HG02884 (cell line): ENCODE data around the gene MBOAT7.
"Not testable (repeated sequence)": the region's sequence is repeated elsewhere in the genome, so short reads cannot be mapped to it uniquely, and the experiment has no call there.

Experiments
- ATAC-seq: cut with Tn5 transposase; IDR thresholded peaks from one replicate; pipeline ENCODE4 v1.9.1; 2021; ENCODE audit warnings: mild to moderate bottlenecking, moderate library complexity; ENCODE audit not compliant: unreplicated experiment

Gene MBOAT7

DNA sequence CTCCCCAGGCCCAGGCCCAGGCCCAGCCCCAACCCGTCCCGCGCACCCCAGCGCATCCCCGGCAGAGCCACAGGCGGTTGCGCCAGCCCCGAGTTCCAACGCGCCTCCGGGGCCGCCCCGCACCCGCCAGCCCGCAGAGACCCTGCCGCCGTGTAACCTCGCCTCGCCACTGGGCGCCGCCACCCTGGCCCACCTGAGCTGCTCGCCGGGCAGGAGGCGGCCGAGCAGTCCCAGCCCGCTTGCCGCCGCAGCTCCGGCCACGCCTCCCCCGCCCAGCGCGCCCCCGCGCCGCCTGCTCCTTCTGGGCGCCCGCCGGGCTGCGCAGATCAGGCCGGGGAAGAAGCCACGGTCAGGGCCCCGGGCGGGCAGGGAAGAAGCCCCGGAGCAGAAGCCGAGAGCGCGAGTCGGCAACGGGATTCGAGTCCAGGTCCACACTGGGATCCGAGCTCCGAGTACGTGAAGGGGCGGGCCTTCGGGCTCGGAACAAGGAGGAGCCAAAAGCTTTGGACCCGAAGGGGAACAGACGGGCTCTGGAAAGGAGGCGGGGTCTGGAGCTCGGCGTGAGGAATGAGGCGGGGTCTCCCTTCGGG, at the start of gene MBOAT7:
MBOAT7 (minus strand) TSS at position 436 of the 590 bp plus-strand sequence. CDS start 1,072 bp downstream, outside the sequence.
- peak; percentile 14 for ATAC-seq

DNA sequence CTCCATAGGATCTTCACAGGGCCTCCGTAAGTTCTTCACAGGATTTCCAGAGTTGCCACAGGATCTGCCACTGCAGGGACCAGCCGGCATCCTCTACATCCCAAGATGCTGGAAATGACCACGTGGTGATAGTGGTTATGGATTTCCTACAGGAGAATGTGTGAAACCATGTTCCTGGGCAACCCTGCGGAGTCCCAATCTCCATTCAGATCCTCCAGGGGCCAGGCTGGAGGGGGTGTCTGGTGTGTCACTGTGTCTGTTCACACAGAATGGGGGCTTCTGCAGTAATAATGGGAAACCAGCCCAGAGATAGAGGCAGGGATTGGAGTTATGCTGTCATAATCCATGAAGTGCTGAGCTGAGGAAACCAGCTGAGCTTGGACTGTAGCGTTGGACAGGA, 44.6 kb upstream of the MBOAT7 start:
- ATAC-seq = no peak

- ATAC-seq = no peak
Measured at GRCh38 chr19:54231077-54231931, 41.9 kb upstream of the MBOAT7 start.

DNA sequence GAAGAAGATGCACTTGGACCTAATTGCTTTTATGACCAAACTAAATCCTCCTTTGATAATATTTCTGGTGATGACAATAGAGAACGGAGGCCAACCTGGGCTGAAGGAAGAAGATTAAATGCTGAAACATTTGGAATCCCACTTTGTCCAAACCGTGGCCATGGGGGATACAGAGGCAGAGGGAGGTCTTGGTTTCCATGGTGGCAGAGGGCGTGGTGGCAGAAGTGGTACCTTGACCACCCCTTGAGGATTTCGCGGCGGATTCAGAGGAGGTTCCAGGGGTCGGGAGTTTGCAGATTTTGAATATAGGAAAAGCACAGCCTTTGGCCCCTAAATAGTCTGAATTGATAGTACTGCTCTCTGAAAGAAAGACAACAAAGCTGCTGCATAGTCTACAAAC, 40.7 kb upstream of the MBOAT7 start:
- ATAC-seq = no peak

GRCh38 chr19:54229146-54229545, 39.8 kb upstream of the MBOAT7 start:
- no peak for ATAC-seq

DNA sequence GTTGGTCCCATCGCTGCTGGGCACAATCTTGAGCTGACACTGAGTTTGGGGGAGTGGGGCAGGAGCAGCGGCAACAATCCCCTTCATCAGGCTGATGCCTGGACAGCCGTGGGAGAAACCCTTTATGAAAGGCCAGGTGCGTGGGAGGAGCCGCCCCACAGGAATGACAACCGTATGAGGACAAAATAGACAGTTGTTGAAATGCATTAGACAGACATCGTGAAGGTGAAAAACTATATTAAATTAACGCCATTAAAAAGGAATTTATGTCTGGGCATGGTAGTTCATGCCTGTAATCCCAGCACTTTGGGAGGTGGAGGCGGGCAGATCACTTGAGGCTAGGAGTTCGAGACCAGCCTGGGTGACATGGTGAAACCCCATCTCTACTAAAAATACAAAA, 35.2 kb upstream of the MBOAT7 start:
- not testable (repeated sequence) for ATAC-seq

DNA sequence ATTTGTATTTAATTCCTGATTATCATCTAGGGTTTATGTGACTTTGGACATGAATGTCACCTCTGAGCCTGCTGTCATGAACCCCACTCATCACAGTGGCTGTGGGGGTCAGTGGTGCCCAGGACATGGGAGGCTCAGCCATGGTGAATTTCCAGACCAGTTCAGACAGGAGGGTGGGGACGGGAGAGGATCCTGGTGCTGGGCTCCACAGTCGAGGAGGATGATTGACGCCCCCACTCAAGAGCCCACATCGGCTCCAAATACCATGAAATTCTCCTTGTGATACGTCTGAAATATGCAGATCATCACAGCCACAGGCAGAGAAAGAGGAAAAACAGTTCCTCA, 34.5 kb upstream of the MBOAT7 start:
- not testable (repeated sequence) for ATAC-seq

DNA sequence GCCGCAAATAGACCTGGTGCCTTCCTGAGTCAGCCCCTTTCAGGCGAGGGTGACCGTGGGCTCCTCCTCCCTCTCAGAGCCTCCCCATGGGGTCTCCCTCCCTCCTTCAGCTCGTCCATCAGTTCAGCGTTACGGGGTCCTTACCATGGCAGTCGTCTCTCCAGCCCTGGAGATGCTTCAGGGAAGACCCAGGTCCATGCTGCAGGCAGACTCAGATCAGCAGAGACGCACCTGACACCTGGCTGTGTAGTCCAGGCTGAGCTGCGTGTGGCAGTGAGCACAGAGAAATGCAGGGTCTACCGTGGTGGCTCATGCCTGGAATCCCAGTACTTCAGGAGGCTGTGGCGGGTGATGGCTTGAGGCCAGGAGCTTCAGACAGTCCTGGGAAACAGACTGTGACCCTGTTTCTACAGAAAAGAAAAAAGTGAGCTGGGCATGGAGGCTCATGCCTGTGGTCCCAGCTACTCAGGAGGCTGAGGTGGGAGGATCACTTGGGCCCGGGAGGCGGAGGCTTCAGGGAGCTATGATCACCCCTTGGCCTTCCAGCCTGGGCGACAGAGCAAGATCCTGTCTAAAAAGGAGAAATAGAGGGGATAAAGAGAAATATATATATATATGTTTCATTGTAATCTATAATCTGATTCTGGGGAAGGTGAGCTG, 34.0 kb upstream of the MBOAT7 start:
- not testable (repeated sequence) for ATAC-seq

- ATAC-seq = not testable (repeated sequence)
Measured at GRCh38 chr19:54222474-54223276, 33.3 kb upstream of the MBOAT7 start, which contains the start of gene LILRB3. LILRB3 (minus strand) TSS chr19:54223007; CDS start chr19:54222976, 31 bp downstream.

DNA sequence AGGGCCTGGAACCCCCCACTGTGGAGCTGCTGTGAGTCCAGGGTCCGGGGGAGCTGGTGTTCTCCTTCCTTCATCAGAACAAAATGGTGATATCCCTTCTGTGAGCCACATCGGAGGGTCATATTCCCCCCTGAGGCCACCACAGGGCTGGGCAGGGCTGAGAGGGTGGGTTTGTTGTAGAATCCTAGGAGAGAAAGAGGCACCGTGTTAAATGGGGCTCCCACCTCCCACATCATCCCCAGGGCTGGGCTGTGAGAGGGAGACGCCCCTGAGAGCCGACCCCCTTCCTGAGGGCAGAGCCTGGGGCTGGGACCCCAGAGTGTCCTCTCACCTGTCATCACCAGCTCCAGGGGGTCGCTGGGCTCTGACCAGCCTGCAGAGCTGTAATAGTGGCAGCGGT, 32.6 kb upstream of the MBOAT7 start:
- not testable (repeated sequence) for ATAC-seq

DNA sequence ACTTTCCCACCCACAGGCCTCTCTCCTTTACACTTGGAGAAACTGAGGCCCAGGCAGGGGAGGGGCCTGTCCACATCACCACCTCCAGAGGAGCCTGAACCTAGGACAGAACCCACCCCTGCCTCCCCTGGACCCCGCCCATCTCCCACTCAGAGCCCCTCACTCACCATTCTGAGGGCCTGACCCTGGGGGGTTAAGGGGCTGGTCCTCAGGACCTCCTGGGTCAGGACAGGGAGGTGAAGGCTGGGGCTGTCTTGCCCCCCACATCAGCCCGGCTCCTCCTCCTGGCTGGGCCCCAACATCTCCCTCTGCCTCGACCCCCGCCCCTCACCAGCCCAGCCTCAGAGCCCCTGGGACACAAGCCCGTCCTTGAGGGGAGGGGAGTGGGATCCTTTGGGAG, 30.3 kb upstream of the MBOAT7 start:
- ATAC-seq = not testable (repeated sequence)

DNA sequence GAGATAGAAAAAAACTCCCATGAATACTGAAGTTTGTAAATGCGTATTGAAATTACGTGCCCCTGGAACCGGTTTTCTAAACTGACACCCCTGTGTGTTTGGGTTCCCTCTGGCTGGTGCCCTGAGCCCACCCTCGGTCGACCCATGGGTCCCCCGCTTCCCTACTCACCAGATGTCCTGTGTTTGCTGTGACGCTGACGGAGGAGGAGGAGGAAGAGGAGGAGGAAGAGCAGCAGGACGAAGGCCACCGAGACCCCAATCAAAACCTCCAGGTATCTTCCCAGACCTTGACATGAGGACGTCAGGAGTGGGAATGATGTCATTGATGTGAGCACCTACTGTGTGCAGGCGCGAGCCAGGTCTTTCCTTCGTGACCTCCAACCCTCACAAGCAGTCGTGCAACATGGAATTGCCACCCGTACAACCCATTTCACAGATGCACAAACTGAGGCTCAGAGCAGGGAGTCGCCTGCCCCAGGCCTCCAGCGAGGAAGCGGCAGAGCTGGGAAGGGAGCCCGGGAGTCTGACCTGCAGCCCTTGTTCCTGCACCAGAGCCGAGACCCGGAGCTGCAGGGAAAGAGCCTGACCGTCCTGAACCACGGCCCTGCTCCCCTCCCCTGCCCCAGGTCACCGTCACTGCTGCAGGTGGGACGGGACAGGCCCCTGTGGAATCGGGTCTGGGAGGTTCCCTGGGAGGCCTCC, 29.7 kb upstream of the MBOAT7 start:
- no peak for ATAC-seq

DNA sequence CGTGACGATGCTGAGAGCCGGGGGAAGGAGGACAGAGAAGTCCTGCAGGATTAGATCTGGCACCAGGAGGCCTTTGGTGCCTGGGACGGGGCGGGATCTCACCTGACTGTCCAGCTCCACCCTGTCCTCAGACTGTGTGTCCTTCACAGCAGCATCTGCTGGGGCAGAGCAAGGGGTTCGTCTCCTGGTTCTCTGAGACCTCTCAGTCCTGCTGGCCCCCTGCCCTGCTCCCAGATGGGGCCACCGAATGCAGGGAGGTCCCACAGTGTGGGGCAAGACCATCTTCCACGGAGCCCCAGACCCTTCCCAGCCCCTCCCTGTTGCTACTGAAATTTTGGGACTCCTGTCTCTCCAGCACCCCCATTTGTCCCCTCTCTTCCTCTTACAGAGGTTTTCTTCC, 28.9 kb upstream of the MBOAT7 start:
- ATAC-seq = no peak

GRCh38 chr19:54217517-54218247, 28.3 kb upstream of the MBOAT7 start:
- not testable (repeated sequence) for ATAC-seq

DNA sequence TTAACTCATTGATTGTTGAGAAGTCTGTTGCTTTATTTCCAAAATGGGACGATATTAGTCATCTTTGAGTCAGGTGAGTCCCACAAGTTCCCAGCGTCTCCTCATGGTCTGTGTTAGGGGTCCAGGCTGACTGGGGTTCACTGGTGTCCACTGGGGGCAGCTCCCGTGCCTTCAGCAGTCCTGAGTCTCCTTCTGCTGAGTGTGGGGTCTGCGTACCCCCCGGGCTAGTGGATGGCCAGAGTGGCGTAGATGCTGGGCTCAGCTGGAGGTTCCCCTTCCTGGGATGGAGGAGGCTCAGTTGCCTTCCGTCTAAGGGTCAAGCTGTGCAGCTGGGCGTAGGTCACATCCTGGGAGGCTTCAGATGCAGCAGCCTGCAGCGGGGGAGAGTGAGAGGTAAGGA, 27.5 kb upstream of the MBOAT7 start:
- ATAC-seq = no peak

DNA sequence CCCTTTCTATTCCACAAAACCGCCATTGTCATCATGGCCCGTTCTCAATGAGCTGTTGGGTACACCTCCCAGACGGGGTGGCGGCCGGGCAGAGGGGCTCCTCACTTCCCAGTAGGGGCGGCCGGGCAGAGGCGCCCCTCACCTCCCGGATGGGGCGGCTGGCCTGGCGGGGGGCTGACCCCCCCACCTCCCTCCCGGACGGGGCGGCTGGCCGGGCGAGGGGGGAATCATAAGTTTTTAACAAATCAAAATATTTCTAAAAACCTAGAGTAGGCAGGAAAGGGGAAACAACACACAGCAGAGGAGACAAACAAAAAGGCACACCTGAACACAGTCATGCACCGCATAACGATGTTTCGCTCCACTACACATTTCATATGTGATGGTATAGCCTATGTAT, 25.4 kb upstream of the MBOAT7 start:
- not testable (repeated sequence) for ATAC-seq

DNA sequence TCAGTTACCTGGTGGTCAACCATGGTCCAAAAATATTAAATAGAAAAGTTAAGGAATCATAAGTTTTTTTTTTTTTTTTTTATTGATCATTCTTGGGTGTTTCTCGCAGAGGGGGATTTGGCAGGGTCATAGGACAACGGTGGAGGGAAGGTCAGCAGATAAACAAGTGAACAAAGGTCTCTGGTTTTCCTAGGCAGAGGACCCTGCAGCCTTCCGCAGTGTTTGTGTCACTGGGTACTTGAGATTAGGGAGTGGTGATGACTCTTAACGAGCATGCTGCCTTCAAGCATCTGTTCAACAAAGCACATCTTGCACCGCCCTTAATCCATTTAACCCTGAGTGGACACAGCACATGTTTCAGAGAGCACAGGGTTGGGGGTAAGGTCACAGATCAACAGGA, 24.8 kb upstream of the MBOAT7 start:
- ATAC-seq = not testable (repeated sequence)

- no peak for ATAC-seq
Measured at GRCh38 chr19:54211235-54211634, 21.9 kb upstream of the MBOAT7 start.

DNA sequence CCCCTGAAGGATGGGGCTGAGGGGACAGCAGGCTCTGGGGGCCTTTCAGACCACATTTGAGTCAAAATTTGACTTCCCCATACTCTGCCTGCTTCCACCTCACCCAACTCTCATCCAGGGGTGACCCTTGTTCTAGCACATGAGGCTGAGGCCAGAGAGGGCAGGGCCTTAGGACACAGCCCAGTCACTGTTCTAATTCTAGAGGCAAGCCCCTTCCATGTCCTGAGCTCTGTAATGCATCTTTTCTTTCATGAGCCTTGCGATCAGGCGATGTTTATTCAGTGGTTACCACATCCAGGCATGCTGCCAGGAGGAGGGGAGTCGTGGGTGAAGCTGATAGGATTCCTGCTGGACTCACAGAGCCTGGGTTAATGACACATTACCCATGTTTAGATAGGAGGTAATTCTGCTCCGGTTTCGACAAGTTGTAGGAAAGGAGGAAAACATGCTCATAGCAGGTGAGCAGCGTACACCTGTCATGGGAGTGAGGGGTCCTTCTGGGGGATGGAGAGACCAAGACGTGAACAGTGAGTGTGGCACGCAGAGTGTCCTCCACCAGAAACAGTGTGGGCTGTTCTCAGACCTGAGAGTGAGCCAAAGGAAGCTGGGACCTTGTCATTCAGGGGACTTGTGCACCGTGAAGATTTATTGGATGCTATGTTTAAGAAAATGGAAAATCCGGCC, 20.6 kb upstream of the MBOAT7 start:
- ATAC-seq = no peak
